IMR-90 (cell line): ENCODE data around the gene IBSP. TPM values are rescaled to one million over a fixed set of nuclear protein-coding genes. Genes with fewer than 3 reads are reported as not detected.

Experiments used
- ATAC-seq: fragments of 200-7000 bp; cut with Tn5 transposase; 2 replicates; pipeline ENCODE4 v1.9.1; 2020; ENCODE audit warnings: low read depth, mild to moderate bottlenecking, moderate library complexity
- BruUV-seq: library from RNA; stranded (reverse); fragments of 400-500 nt; replicated peaks from 2 replicates; lab custom pipeline; 2021; lab: Mats Ljungman, UMichigan
- CTCF ChIA-PET: fragments of 300-600 bp; formaldehyde crosslinking; extraction: SDS; loops from one replicate; lab custom pipeline; 2021; ENCODE audit warnings: antibody characterized with exemption; lab: Yijun Ruan, JAX
- POLR2A ChIA-PET: fragments of 300-600 bp; sonication (Branson Sonifier 250); formaldehyde crosslinking; loops from one replicate; lab custom pipeline; 2022; ENCODE audit warnings: antibody characterized with exemption; ENCODE audit not compliant: unreplicated experiment; lab: Charles Lee
- DNase-seq: peaks from one replicate; pipeline ENCODE4 v3.0.0; 2013
- H2AFZ ChIP-seq: replicated peaks from 2 replicates; pipeline ENCODE3; 2013; ENCODE audit warnings: low read length, mild to moderate bottlenecking; ENCODE audit not compliant: poor library complexity
- H2AK5ac ChIP-seq: 2 replicates; pipeline ENCODE4 v1.6.1; 2013; ENCODE audit warnings: low read depth, low read length, inconsistent platforms
- H2AK9ac ChIP-seq: replicated peaks from 2 replicates; pipeline ENCODE3; 2013; ENCODE audit warnings: mild to moderate bottlenecking, low read depth, low read length, moderate library complexity; ENCODE audit not compliant: poor library complexity
- H2BK120ac ChIP-seq: 2 replicates; pipeline ENCODE4 v1.6.1; 2013; ENCODE audit warnings: low read depth, low read length, inconsistent platforms
- H2BK15ac ChIP-seq: 3 replicates; pipeline ENCODE4 v1.6.1; 2013; ENCODE audit warnings: low read depth, low read length, inconsistent platforms
- H2BK20ac ChIP-seq: 2 replicates; pipeline ENCODE4 v1.6.1; 2013; ENCODE audit warnings: low read depth, mild to moderate bottlenecking, inconsistent platforms, low read length, moderate library complexity
- H2BK5ac ChIP-seq: 2 replicates; pipeline ENCODE4 v1.6.1; 2013; ENCODE audit warnings: mild to moderate bottlenecking, low read depth, low read length, inconsistent platforms; ENCODE audit not compliant: poor library complexity, severe bottlenecking
- H3K14ac ChIP-seq: replicated peaks from 2 replicates; pipeline ENCODE4 v1.6.1; 2013; ENCODE audit warnings: low read depth, low read length, inconsistent platforms
- H3K18ac ChIP-seq: 2 replicates; pipeline ENCODE4 v1.6.1; 2013; ENCODE audit warnings: low read depth, low read length, control low read depth
- H3K23ac ChIP-seq: 2 replicates; pipeline ENCODE4 v1.6.1; 2013; ENCODE audit warnings: low read depth, low read length, inconsistent platforms
- H3K27ac ChIP-seq: 2 replicates; pipeline ENCODE4 v1.5.1; 2013; ENCODE audit warnings: mild to moderate bottlenecking, control low read depth, low read length; ENCODE audit not compliant: insufficient read depth
- H3K27me3 ChIP-seq: 2 replicates; pipeline ENCODE4 v1.6.1; 2013; ENCODE audit warnings: low read length; ENCODE audit not compliant: control insufficient read depth, insufficient read depth
- H3K36me3 ChIP-seq: 2 replicates; pipeline ENCODE4 v1.6.1; 2013; ENCODE audit warnings: low read length, mixed read lengths; ENCODE audit not compliant: control insufficient read depth, insufficient read depth
- H3K4ac ChIP-seq: 2 replicates; pipeline ENCODE4 v1.6.1; 2013; ENCODE audit warnings: low read depth, low read length, inconsistent platforms
- H3K4me1 ChIP-seq: 2 replicates; pipeline ENCODE4 v1.6.1; 2013; ENCODE audit warnings: low read length, mixed read lengths; ENCODE audit not compliant: control insufficient read depth, insufficient read depth
- H3K4me2 ChIP-seq: 2 replicates; pipeline ENCODE4 v1.6.1; 2013; ENCODE audit warnings: low read depth, mild to moderate bottlenecking, control low read depth, low read length, moderate library complexity
- H3K4me3 ChIP-seq: 2 replicates; pipeline ENCODE4 v1.5.1; 2013; ENCODE audit warnings: low read depth, mild to moderate bottlenecking, control low read depth, low read length, moderate library complexity; ENCODE audit not compliant: insufficient read depth
- H3K56ac ChIP-seq: 2 replicates; pipeline ENCODE4 v1.6.1; 2013; ENCODE audit warnings: low read length, inconsistent platforms; ENCODE audit not compliant: insufficient read depth; ENCODE audit errors: extremely low read depth
- H3K79me1 ChIP-seq, 2 experiments: 2 replicates each; pipeline ENCODE4 v1.6.1; 2013; ENCODE audit warnings: low read length in 2 of 2, inconsistent platforms in 1 of 2, low read depth in 1 of 2
- H3K9ac ChIP-seq: 2 replicates; pipeline ENCODE4 v1.6.1; 2013; ENCODE audit warnings: low read depth, low read length, control low read depth
- H3K9me1 ChIP-seq: 2 replicates; pipeline ENCODE4 v1.6.1; 2013; ENCODE audit warnings: low read length, inconsistent platforms; ENCODE audit not compliant: insufficient read depth
- H3K9me3 ChIP-seq: 2 replicates; pipeline ENCODE4 v1.6.1; 2013; ENCODE audit warnings: low read length; ENCODE audit not compliant: control insufficient read depth, insufficient read depth
- H4K20me1 ChIP-seq: 2 replicates; pipeline ENCODE4 v1.6.1; 2013; ENCODE audit warnings: low read length, inconsistent platforms; ENCODE audit not compliant: insufficient read depth
- H4K5ac ChIP-seq: 2 replicates; pipeline ENCODE4 v1.6.1; 2013; ENCODE audit warnings: mild to moderate bottlenecking, low read depth, low read length, control low read depth
- H4K8ac ChIP-seq, 2 experiments: 2 replicates each; pipeline ENCODE4 v1.6.1; 2013; ENCODE audit warnings: low read depth in 2 of 2, low read length in 2 of 2, control low read depth in 1 of 2, inconsistent platforms in 1 of 2
- H4K91ac ChIP-seq: 2 replicates; pipeline ENCODE4 v1.6.1; 2013; ENCODE audit warnings: low read depth, low read length, inconsistent platforms; ENCODE audit not compliant: insufficient read depth
- BHLHE40 ChIP-seq: fragments of 150-350 bp; IDR thresholded peaks from 2 replicates; pipeline ENCODE4 v1.6.1; 2016; ENCODE audit warnings: mild to moderate bottlenecking, low read depth, low read length
- CEBPB ChIP-seq: IDR thresholded peaks from 2 replicates; pipeline ENCODE4 v1.6.1; 2012; ENCODE audit warnings: low read depth, low read length, improper control_type of control experiment
- CHD1 ChIP-seq: IDR thresholded peaks from 2 replicates; pipeline ENCODE4 v1.6.1; 2012; ENCODE audit warnings: low read depth, low read length, improper control_type of control experiment
- CTCF ChIP-seq: conservative IDR thresholded peaks from 2 replicates; pipeline ENCODE4 v1.5.1; 2012; ENCODE audit warnings: mild to moderate bottlenecking, low read depth, low read length, improper control_type of control experiment
- ELK1 ChIP-seq: fragments of 150-350 bp; IDR thresholded peaks from 2 replicates; pipeline ENCODE4 v1.6.1; 2016; ENCODE audit warnings: low read depth, mild to moderate bottlenecking, low read length, moderate library complexity, borderline replicate concordance
- FOS ChIP-seq: fragments of 150-350 bp; IDR thresholded peaks from 2 replicates; pipeline ENCODE4 v1.6.1; 2016; ENCODE audit warnings: low read depth, low read length
- MAFK ChIP-seq: IDR thresholded peaks from 2 replicates; pipeline ENCODE4 v1.6.1; 2012; ENCODE audit warnings: low read depth, low read length, improper control_type of control experiment
- MAZ ChIP-seq: IDR thresholded peaks from 2 replicates; pipeline ENCODE4 v1.6.1; 2012; ENCODE audit warnings: low read depth, mild to moderate bottlenecking, low read length, improper control_type of control experiment, moderate library complexity, borderline replicate concordance
- MXI1 ChIP-seq: IDR thresholded peaks from 2 replicates; pipeline ENCODE4 v1.6.1; 2012; ENCODE audit warnings: low read depth, mild to moderate bottlenecking, low read length, moderate library complexity, borderline replicate concordance
- NFE2L2 ChIP-seq: fragments of 150-350 bp; IDR thresholded peaks from 2 replicates; pipeline ENCODE4 v1.6.1; 2016; ENCODE audit warnings: low read depth, mild to moderate bottlenecking, low read length
- POLR2A ChIP-seq: IDR thresholded peaks from 2 replicates; pipeline ENCODE4 v1.6.1; 2012; ENCODE audit warnings: mild to moderate bottlenecking, low read depth, low read length
- RAD21 ChIP-seq: IDR thresholded peaks from 2 replicates; pipeline ENCODE4 v1.6.1; 2012; ENCODE audit warnings: low read length, improper control_type of control experiment
- RCOR1 ChIP-seq: IDR thresholded peaks from 2 replicates; pipeline ENCODE4 v1.6.1; 2012; ENCODE audit warnings: mild to moderate bottlenecking, low read length, improper control_type of control experiment; ENCODE audit not compliant: insufficient replicate concordance
- RFX5 ChIP-seq: IDR thresholded peaks from 2 replicates; pipeline ENCODE4 v1.8.0; 2012; ENCODE audit warnings: low read depth, mild to moderate bottlenecking, low read length, moderate library complexity
- SMC3 ChIP-seq: fragments of 150-350 bp; IDR thresholded peaks from 2 replicates; pipeline ENCODE4 v1.6.1; 2016; ENCODE audit warnings: low read depth, mild to moderate bottlenecking, antibody characterized with exemption, low read length, moderate library complexity
- USF2 ChIP-seq: fragments of 150-350 bp; IDR thresholded peaks from 2 replicates; pipeline ENCODE4 v1.6.1; 2017; ENCODE audit warnings: mild to moderate bottlenecking, antibody characterized with exemption, low read length, low read depth
- WGBS, 2 experiments: methylation state at CpG; one replicate each; pipeline versions ENCODE4 v1.1.5 to v1.1.7; 2013; ENCODE audit warnings: missing lambda C conversion rate in 2 of 2; ENCODE audit not compliant: insufficient read length in 1 of 2; ENCODE audit errors: extremely low coverage in 2 of 2; 5-methylcytosine and 5-hydroxymethylcytosine counted together
- dilution Hi-C: fragments of 300-500 bp; cut with HindIII; formaldehyde crosslinking; loops from one replicate; pipeline ENCODE4 v1.14.3; 2018; ENCODE audit warnings: low sequenced_read_pairs; ENCODE audit not compliant: unreplicated experiment
- in situ Hi-C: fragments of 300-500 bp; cut with MboI; formaldehyde crosslinking; loops from 3 replicates; pipeline ENCODE4 v1.14.3; 2019; ENCODE audit warnings: low sequenced_read_pairs, inconsistent platforms, mixed read lengths
- intact Hi-C: fragments of 100-400 bp; cut with micrococcal nuclease; formaldehyde crosslinking; loops from 2 replicates; pipeline ENCODE4 v1.10.0; 2022
- polyA plus RNA-seq, 3 experiments: library from polyadenylated mRNA; depleted of rRNA; stranded (reverse); fragments of >200 nt; gene quantifications; 2 replicates each; pipeline ENCODE4 v1.2.3, GENCODE V29; 2012; ENCODE audit warnings: low replicate concordance in 1 of 3
- total RNA-seq: library from RNA; depleted of rRNA; stranded (reverse); fragments of >200 nt; gene quantifications from 2 replicates; pipeline ENCODE4 v1.2.3, GENCODE V29; 2012

The IBSP gene
- total and polyA plus RNA-seq, 2 of the 4 experiments (the other 2 are of a cell fraction) = not detected

- no peak overlapping the region for H2BK20ac ChIP-seq
- no peak overlapping the region for H4K91ac ChIP-seq
- no peak for TF ChIP-seq CTCF
- no peak for TF ChIP-seq CEBPB
- TF ChIP-seq FOS = no peak
- no peak for TF ChIP-seq POLR2A
- no peak for TF ChIP-seq ELK1
- no peak for TF ChIP-seq BHLHE40
- no peak for TF ChIP-seq RCOR1
- TF ChIP-seq RFX5 = no peak
- no peak for TF ChIP-seq RAD21
- TF ChIP-seq NFE2L2 = no peak
- no peak for TF ChIP-seq SMC3
- no peak for TF ChIP-seq MAZ
- no peak for TF ChIP-seq MAFK
- no peak for TF ChIP-seq MXI1
- TF ChIP-seq CHD1 = no peak
- no peak for TF ChIP-seq USF2
- H3K4ac ChIP-seq = no peak overlapping the region
- no CpG with 5 or more reads among the region's 4 CpGs for WGBS, 2 experiments
- H3K4me2 ChIP-seq = no peak overlapping the region
- no peaks in the 10 kb centered on the region for H4K20me1 ChIP-seq
- dilution Hi-C loops = no loop called here
- no peak overlapping the region for H2AK5ac ChIP-seq
- peaks cover under 1% of the 10 kb centered on the region for H3K27me3 ChIP-seq
- H2AFZ ChIP-seq = no peak overlapping the region
- H3K14ac ChIP-seq = no peak overlapping the region
- H3K4me3 ChIP-seq = no peak overlapping the region
- no peak overlapping the region for H3K27ac ChIP-seq
- CTCF ChIA-PET = interaction anchor here (1.3 to 2.3 kb wide), 4 partner anchors 8 to 184 kb away, joined by 3 to 18 read pairs (median 7); no protein-coding TSS in a partner anchor
- no peak for DNase-seq
- H4K8ac ChIP-seq = no peak overlapping the region
- POLR2A ChIA-PET = no interaction called here
- H3K9me3 ChIP-seq = no peaks in the 10 kb centered on the region
- no peak overlapping the region for H3K56ac ChIP-seq
- no peak overlapping the region for H4K5ac ChIP-seq
- H2BK120ac ChIP-seq = no peak overlapping the region
- H3K9me1 ChIP-seq = no peaks in the 10 kb centered on the region
- H3K18ac ChIP-seq = no peak overlapping the region
- no peak overlapping the region for H3K23ac ChIP-seq
- BruUV-seq = no TSS peak
- no peak overlapping the region for H2AK9ac ChIP-seq
- no peak overlapping the region for H2BK15ac ChIP-seq
- H3K79me1 ChIP-seq = no peaks in the 10 kb centered on the region
- no peaks in the 10 kb centered on the region for H3K36me3 ChIP-seq
- intact Hi-C loops = loop anchor here (5.0 to 10.0 kb wide), 2 partner anchors 135 to 183 kb away; no protein-coding TSS in a partner anchor
- H3K9ac ChIP-seq = no peak overlapping the region
- ATAC-seq = no peak
- in situ Hi-C loops = loop anchor here (10.0 kb wide), 1 partner anchor 123 kb away; the partner anchor contains the start of gene SPP1
- no peaks in the 10 kb centered on the region for H3K4me1 ChIP-seq
- no peak overlapping the region for H2BK5ac ChIP-seq
Measured at GRCh38 chr4:87851953-87852352, 52.6 kb downstream of the IBSP start.
